NCI-H345 (cell line): ENCODE data around the gene TMEM272.

Experiments used
- DNase-seq: peaks from one replicate; lab custom pipeline; 2025; lab: John Stamatoyannopoulos, UW

TMEM272 gene

GRCh38 chr13:51804295-51805172, 40.4 kb downstream of the TMEM272 start:
- no peak for DNase-seq

GRCh38 chr13:51803422-51804294, 41.3 kb downstream of the TMEM272 start, which contains the start of gene DHRS12:
TSS of gene DHRS12 (minus strand) at chr13:51804163. CDS start at chr13:51799659, 4,504 bp downstream.
- DNase-seq: peak; percentile 77

- DNase-seq: peak; percentile 25
These were observed 42.2 kb downstream of the TMEM272 start for GRCh38 chr13:51802631-51803418.

- peak; percentile 87 for DNase-seq
These were observed 43.3 kb downstream of the TMEM272 start for GRCh38 chr13:51801631-51802099.

- no peak for DNase-seq
These were observed 44.5 kb downstream of the TMEM272 start for GRCh38 chr13:51800486-51800885.

GRCh38 chr13:51799261-51799660, 45.7 kb downstream of the TMEM272 start:
- DNase-seq: no peak

- DNase-seq: peak; percentile 65
These were observed 47.1 kb downstream of the TMEM272 start for GRCh38 chr13:51797664-51798488.

GRCh38 chr13:51796546-51796945, 48.4 kb downstream of the TMEM272 start:
- no peak for DNase-seq

GRCh38 chr13:51795419-51795818, 49.6 kb downstream of the TMEM272 start:
- no peak for DNase-seq

- no peak for DNase-seq
These were observed 50.0 kb downstream of the TMEM272 start for GRCh38 chr13:51794964-51795363.

- DNase-seq: no peak
These were observed 51.3 kb downstream of the TMEM272 start for GRCh38 chr13:51793570-51794271.

- no peak for DNase-seq
These were observed 58.3 kb downstream of the TMEM272 start for GRCh38 chr13:51786425-51787265.

GRCh38 chr13:51785712-51786424, 59.1 kb downstream of the TMEM272 start:
- peak; percentile 83 for DNase-seq

GRCh38 chr13:51784097-51784496, 60.9 kb downstream of the TMEM272 start:
- no peak for DNase-seq

GRCh38 chr13:51783428-51784094, 61.4 kb downstream of the TMEM272 start:
- no peak for DNase-seq

GRCh38 chr13:51782026-51782710, 62.8 kb downstream of the TMEM272 start:
- no peak for DNase-seq

- no peak for DNase-seq
These were observed 63.5 kb downstream of the TMEM272 start for GRCh38 chr13:51781246-51782022.
